Suprapubic skin (tissue), 4 donors: Measurements from ENCODE around the gene IRX5.

Experiments
- CTCF ChIP-seq, 2 donors: fragments of 200-600 bp in 1 of 2; fragments of 450-650 bp in 1 of 2; sonication (generic) in 1 of 2; IDR thresholded peaks; one replicate each; pipeline ENCODE4 v1.5.1; 2016 to 2019; ENCODE audit warnings: antibody characterized with exemption in 2 of 2, mild to moderate bottlenecking in 1 of 2, moderate library complexity in 1 of 2
- EP300 ChIP-seq: sonication (generic); formaldehyde crosslinking; IDR thresholded peaks from one replicate; pipeline ENCODE4 v1.6.1; 2017; ENCODE audit warnings: antibody characterized with exemption
- POLR2A ChIP-seq, 2 donors: fragments of 450-650 bp; IDR thresholded peaks; one replicate each; pipeline ENCODE4 v1.6.1; 2017; ENCODE audit warnings: antibody characterized with exemption in 2 of 2, mild to moderate bottlenecking in 2 of 2, moderate library complexity in 2 of 2
- POLR2AphosphoS5 ChIP-seq, 3 donors: sonication (generic); formaldehyde crosslinking; IDR thresholded peaks; one replicate each; pipeline ENCODE4 v1.6.1; 2017; ENCODE audit warnings: antibody characterized with exemption in 3 of 3

GRCh38 chr16:54936979-54937670 lies 6.5 kb downstream of the IRX5 start:
- TF ChIP-seq CTCF (IDR thresholded peaks at IDR 0.05) = peak; percentile 62 to 78
- no peak for TF ChIP-seq EP300
- peak in 2 of 3 donors; percentile 36 to 50 for TF ChIP-seq POLR2AphosphoS5 (IDR thresholded peaks at IDR 0.05)
- TF ChIP-seq POLR2A (IDR thresholded peaks at IDR 0.05) = no peak
